NCI-H748 (cell line): Measurements from ENCODE around the gene ZNF101.

Experiments used
- DNase-seq: peaks from one replicate; lab custom pipeline; 2025; ENCODE audit not compliant: unreplicated experiment; lab: John Stamatoyannopoulos, UW

The ZNF101 gene

DNA sequence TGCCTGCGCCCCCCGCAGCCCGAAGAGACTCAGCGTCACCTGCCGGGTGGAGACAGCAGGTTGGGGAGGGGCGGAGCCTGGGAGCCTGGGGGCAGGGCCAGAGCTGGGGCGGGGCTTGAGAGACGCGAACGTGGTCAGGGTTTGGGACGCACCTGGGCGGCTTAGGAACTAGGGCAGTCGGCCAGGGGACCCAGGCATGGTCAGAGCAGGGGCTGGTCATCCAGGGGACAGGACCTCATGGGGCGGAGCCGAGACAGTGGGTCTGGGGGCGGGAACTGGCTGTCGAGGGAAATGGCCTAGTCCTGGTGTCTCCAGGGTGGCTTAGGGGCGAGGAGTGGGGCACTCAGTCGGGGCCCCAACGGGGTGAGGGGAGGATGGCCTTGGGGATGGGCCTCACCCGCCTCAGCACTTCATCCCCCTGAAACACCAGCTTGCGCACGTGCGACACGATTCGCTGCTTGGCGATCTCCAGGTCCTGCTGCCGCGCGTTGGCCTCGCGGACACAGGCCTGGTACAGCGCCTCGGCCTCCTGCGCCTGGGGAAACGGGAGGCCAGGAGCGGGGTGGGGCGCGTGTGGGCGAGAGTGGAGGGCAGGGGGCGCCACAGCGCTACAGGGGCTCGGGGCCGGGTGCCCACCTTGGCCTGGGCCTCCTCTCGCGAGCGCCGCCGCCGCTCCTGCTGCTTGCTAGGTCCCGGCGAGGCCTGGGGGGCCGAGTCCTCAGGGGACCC lies 31.0 kb upstream of the ZNF101 start:
- DNase-seq: no peak

- DNase-seq: peak; percentile 38
Observed at GRCh38 chr19:19642506-19643157, 26.0 kb upstream of the ZNF101 start.

DNA sequence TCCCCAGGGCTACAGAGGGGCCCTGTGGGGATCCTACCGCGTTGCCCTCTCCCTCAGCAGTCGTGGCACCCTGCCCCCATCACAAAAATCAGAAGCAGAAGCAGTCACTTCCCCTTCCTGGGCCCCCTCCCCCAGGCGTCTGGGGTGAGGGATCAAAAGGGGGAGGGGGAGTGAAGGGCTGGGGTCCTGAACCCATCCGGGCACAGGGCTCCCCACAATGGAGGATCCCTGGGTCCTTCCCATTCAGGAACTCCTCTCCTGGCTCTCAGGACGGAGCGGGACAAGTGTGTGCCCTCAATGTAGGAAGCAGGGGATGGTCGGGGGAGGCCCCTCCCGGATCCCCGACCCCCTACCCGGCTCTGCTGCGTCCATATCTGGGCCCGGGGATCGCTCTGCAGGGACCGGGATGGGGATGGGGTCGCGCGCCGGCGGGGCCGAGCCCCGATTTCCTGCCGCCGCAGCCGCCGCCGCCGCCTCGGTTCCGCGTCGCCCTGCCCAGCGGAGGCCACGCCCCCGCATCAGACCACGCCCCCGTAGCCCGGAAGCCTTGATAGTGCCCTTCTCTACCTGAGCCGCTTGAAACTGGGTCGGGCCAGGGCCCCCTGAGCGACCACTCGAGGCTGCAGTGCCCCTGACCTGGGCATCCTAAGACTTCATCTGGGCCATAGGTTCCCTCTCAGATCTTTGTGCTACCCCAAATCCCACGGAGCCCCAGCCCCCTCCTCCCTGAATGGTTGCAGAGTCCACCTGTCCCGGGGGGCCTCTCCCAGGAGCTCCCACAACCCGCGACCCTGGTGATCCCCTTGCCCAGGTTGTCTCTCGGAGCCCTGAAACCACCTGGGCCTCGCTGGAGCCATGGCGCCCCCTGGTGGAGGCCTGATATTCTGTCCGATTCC lies 25.2 kb upstream of the ZNF101 start, which contains the start of gene GMIP:
TSS of gene GMIP (minus strand) at position 500 of the 896 bp plus-strand sequence. CDS start at position 372, 128 bp downstream.
- DNase-seq: peak; percentile 80

DNA sequence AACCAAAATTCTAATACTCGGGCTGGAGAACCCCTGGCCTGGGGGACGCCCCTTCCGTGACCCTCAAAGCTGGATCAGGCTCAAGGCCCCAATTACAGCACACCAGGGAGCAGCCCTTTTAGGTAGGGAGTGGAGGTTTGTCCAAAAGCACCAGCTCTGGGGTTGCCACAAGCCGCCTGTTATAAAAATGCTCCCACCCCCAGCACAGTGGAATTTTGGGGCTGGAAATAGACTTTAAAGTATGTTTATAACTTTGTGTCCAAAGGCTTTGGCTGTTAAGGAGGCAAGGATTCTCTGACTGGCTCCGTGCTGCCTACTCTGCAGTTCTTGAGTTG lies 24.6 kb upstream of the ZNF101 start:
- DNase-seq: no peak

DNA sequence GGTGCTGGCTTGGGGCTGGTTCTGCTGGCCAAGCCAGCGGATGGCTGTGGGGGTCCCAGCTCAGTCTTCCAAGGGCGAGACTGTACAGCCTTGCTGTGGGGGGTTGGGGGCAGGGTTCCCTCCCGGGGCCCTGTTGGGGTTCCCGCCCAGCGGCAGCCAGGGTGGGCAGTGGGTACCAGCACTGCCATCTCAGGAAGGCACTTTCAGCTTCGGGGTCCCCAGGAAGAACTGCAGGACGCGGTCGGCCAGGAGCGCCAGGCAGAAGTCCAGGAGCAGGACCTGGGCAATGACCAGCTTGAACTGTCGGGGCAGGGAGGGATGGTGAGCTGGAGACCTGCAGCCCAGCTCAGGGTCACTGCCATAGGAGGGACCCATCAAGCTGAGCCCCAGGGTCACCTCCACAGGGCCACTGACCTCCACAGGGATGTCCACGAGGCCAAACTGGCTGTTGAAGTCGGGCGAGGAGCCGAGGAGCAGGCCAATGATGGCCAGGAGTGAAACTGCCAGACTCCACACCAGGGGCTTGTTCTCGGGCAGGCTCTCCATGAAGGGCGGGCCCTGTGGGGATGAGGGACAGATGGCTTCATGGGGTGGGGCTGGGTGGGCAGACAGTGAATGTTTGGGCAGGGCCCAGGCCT lies 23.3 kb upstream of the ZNF101 start:
- no peak for DNase-seq

DNA sequence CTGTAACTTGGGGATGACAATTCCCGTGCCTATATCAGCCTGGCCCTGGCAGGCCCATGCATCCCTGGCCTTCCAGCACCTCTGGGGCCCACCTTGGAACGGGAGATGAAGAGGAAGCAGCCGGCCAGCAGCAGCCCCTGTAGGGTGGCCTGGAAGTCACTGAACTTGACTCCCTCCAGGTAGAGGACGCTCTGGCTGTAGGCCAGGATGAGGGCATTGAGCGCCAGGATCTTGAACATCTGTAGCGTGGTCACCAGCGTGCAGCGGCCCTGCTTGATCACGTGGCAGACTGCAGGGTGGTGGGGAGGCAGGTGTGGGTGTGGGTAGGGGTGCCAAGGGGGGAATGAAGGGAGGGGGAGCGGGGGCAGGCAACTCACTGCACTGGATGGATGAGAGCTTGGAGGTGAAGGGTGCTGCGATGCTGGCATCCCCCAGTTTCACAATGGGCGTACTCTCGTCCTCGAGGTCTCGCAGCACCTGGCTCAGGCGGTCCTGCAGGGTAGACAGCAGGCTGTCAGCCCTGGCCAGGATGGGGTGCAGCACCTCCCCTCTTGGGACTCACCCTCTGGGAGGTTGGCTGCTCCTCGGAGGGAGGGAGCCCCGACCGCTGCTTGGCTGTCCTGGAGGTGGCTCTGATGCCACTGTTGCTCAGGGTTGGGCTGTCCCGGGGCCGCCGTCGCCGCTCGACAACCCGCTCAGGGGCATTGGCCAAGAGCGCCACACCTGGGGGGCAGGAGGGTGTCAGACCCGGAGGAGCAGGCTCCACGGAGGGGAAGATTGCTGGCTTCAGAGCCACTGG lies 21.4 kb upstream of the ZNF101 start:
- no peak for DNase-seq

- DNase-seq: no peak
Observed at GRCh38 chr19:19649155-19649554, 19.5 kb upstream of the ZNF101 start.

- no peak for DNase-seq
Observed at GRCh38 chr19:19649580-19649995, 19.1 kb upstream of the ZNF101 start.

DNA sequence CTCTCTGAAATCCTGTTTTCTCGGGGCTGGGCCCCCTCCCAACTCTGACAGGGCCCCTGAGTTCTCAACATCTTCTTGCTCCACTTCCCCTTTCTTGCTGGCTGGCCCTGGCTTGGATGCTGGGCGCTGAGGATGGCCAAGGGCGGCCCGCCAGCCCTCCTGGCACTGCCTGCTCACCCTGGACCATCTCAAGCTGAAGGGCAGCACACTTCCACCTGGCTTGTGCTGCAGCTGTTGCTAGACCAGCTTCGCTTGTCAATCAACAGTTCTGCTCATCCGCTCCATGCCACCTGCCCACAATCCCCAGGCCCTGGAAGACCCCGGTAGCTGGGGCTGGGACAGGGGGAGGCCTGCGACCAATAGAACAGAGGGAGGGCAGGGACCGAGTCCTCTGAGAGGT lies 18.3 kb upstream of the ZNF101 start:
- no peak for DNase-seq

DNA sequence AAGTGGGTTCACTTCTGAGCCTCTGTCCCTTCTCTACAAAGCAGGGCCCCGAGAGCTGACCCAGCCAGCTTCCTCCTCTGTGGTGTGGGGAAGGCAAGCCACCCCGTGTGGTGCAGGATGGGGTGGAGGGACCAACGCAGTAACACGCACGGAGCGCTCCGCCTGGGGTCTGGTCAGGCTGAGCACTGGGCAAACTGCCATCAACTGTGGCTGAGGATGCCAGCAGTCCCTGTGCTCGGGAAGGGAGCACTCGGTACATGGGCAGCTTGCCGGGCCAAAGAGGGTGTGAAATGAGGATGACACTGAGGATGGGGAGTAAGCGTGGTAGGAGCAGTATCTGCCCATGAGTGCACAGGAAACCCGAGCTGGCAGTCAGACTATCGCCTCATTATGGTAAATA lies 17.6 kb upstream of the ZNF101 start:
- no peak for DNase-seq

GRCh38 chr19:19652482-19653295 lies 15.9 kb upstream of the ZNF101 start:
- DNase-seq: no peak

DNA sequence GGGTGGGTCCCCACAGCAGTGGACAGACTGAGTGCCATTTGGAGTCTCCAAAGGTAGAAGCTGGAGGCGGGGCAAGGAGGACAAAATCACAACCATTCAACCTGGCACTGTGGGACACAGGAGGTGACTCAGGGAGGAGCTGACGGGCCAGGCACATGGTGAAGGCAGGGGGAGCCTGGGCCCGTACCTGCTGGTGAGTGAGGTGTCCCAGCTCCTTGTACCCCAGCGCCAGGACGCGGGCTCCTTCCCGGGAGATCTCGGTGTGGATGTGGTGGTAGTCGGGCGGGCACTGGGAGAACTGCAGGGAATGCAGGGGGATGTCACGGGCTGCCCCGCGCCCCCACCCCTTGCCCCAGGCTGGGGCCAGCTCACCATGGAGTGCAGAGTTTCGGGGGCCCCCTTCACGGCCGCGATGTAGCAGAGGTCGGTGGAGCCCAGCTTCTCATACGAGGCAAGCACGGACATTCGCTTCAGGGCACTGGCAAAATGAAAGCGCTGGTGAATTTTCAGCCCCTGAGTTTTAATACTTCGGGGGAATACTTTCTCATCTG lies 15.0 kb upstream of the ZNF101 start:
- DNase-seq: no peak

- DNase-seq: no peak
Observed at GRCh38 chr19:19654441-19654840, 14.2 kb upstream of the ZNF101 start.

DNA sequence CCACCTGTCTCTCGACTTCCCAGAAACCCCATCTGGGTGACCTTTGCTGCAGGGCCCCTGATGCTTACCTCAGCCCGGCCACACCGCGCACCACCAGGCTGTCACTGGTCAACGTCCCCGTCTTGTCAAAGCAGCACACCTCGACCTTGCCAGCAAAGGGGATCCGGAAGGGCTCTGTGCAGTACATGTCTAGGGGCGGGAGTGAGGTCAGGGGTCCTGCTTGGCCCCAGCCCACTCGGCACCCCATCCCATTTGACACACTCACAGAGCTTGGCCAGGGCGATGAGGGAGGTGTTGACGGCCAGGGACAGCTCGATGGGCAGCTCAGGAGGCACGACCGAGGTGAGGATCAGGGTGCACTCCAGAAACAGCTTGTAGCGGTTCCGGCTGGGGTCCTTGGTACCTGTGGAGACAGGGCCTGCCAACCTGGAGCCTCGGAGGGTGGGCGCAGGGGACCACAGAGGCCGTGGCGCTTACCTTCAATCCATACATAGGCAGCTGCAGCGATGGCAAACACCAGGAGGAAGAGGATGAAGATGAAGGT lies 13.5 kb upstream of the ZNF101 start:
- no peak for DNase-seq

DNA sequence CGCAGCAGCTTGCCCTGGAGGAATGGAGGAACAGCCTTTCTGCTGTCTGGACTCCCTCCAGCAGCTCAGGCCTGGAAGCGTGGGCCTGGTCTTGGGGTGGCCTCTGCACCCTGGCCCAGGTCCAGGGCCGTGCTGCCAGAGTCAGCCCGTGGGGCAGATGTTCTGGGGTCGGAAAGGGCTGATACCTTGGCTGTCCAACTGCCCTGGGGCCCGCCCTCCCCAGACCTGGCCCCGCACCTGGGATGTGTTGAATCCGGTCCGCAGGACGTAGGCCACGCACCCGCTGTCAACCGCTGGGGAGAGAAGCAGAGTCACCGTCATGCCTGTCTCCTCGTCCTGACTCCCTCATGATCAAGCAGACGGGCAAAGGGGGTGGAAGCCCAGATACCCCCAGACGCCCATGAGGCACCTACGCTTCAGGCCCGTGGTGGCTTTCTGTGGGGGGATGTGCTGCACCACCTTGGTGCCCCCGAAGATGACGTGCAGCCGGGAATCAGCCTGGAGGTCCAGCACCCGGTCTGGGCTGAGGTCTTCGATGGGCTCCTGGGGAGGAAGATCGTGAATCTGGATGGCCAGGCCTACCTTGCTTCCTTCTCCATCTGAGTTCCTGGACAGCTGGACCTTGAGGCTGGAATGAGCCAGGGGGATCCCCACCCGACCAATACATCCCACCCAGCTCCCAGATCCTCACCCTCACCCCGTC lies 12.8 kb upstream of the ZNF101 start:
- DNase-seq: no peak

- no peak for DNase-seq
Observed at GRCh38 chr19:19656451-19657396, 11.9 kb upstream of the ZNF101 start.

DNA sequence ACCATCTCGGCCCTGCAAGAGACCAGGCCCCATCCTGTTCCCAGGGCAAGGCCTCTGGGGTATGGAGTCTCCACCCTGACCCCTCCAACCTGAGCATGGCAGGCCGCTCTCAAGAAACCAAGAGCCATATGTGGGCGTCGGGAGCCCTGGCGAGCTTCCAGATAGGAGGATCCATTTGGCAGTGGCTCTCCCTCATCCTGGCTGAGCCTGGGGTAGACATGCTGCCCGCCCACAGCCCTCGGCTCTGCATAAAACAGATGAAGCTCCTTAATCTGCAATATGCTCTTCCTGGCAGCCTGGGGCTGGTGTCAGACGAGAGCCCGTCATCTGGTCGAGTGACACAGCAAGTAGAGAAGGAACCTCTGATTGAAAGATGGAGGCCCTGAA lies 11.2 kb upstream of the ZNF101 start:
- DNase-seq: no peak
